ENCODE data around the gene NBDY. TPM values are rescaled to one million over a fixed set of nuclear protein-coding genes. Genes with fewer than 3 reads are reported as not detected.
"Not testable (repeated sequence)": the region's sequence is repeated elsewhere in the genome, so short reads cannot be mapped to it uniquely, and the experiment has no call there.

The NBDY gene
- total RNA-seq, 1 donor from 2014 or later, result 6.7 TPM

DNA sequence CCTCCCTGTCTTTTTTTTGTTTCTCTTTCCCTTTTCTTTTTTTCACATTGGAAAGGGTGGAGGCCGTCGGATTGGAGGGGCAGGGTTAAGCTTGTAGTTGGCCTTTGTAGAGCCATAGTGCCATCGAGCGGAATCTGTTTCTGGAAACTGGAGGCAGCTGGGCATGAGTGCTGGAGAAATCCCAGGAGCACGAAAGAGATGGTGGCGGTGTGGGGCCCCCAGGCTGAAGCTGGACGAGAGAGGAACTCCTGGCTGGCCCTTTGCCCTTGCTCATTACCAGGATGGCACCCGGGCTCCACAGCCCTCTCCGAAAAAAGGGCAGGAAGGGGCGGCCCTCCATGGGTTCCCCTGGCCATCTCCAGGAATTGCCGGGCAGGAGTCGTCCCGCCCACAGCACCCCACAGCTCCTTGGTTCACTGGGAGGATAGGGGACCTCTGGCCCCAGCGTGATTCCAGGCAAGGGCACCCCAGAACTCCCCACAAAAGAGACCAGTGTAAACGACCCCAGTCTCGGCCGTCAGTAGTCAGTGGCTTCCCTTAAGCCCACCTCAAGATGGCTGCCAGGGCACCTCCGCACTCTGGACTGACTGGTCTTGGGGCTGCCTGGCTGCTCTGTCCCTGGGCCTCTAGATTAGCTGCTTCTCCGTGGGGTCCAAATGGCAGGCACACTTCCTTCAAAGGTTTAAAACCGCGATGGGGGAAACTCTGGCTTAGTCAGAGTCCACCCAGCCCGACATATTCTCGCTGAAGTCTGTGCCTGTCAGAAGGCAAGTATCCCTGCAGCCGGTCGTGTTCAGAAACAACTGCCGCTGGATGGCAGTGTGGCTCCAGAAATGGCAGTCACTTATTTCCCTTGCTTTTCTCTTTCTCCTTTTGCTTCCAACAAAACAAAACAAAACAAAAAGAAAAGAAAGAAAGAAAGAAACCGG lies 74.1 kb downstream of the NBDY start:
- DNase-seq, result peak; percentile 62

DNA sequence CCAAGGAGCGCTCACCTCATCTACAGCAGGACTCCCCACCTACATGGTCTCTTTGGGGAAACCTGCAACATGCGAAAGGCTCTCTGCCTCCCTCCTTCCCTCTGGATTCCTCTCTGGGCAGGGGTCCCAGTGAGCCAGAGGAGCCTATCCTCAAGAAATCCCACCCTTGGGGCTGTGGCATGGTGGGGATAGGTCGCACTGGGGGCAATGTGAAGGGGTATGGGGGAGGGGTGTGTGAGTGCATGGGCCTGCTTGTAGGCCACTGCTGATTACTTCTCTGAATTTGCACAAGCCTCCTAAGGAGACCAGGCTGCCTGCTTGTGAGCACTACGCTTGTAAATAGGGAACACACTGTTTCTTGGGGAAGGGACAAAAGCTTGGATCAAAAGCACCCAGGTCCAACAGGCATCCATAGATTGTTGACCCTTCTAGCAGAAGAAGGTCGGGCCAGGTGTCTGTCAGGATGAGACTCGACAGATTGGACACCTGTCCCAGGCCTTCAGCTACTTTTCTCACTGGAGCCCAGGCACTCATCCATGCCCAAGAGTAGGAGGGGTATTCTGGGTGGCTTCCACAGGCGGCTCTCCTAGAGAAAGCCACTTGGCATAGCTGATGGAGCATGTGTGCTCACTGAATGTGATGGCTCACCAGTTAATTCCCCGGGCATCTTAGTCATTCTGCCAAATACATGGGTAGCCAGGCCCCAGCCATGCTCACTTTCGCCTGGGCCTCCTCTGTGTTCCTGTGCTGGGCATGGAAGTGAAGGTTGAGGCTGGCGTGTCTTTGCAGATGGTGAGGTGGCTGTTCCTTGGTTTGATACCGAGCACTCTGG lies 75.0 kb downstream of the NBDY start:
- no peak for DNase-seq

DNA sequence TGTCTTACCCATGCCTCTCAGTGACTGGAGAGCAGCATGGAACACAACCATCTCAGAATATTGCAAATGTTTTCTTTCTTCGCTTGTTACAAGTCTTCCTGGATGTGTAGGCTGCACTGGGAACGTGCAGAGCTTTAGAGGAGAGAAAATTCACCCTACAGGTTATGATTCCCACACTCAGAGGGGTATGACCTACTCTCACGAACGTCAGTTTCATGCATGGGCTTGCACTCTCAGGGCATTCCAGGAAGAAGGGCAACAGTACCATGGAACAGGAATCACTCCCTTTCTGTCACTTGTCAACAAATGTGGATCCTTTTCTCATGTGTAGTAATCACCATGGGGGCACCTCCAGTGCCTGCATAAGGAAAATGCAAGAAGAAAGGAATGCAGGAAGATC lies 75.8 kb downstream of the NBDY start:
- no peak for DNase-seq

DNA sequence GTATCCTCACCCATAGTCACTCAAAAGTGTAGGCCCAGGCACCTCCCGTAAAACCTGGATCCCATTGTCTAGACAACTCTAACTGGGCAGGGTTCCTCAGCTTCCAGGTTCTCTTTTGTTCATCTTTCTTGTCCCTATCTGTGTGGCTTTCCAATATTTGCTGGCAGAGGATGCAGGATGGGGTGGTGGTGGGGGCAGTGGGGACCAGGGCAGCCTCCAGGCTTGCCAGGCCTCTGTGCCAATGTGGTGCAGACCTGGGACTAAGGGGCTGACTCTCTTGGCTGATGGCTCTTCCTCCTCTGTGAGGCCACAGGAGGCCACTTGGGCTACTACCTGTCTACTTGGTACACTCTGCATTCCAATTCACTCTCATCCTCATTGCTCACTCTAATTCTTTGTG lies 76.4 kb downstream of the NBDY start:
- DNase-seq, result no peak

DNA sequence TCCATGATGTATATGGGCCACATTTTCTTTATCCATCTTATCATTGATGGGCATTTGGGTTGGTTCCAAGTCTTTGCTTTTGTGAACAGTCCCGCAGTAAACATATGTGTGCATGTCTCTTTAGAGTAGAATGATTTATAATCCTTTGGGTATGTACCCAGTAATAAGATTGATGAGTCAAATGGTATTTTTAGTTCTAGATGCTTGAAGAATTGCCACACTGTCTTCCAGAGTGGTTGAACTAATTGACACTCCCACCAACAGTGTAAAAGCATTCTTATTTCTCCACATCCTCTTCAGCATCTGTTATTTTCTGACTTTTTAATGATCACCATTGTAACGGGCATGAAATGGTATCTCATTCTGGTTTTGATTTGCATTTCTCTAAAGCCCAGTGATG lies 77.1 kb downstream of the NBDY start:
- DNase-seq, result not testable (repeated sequence)

DNA sequence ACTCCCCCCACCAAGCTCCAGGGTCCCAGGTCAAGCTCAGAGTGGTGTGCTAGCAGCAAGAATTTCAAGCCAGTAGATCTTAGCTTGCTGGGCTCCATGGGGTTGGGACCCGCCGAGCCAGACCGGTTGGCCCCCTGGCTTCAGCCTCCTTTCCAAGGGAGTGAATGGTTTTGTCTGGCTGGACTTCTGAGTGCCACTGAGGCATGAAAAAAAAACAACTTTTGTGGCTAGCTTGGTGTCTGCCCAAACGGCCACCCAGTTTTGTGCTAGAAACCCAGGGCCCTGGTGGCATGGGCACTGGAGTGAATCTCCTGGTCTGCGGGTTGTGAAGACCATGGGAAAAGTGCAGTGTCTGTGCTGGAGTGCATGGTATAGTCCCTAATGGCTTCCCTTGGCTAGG lies 82.6 kb downstream of the NBDY start:
- DNase-seq, result no peak

DNA sequence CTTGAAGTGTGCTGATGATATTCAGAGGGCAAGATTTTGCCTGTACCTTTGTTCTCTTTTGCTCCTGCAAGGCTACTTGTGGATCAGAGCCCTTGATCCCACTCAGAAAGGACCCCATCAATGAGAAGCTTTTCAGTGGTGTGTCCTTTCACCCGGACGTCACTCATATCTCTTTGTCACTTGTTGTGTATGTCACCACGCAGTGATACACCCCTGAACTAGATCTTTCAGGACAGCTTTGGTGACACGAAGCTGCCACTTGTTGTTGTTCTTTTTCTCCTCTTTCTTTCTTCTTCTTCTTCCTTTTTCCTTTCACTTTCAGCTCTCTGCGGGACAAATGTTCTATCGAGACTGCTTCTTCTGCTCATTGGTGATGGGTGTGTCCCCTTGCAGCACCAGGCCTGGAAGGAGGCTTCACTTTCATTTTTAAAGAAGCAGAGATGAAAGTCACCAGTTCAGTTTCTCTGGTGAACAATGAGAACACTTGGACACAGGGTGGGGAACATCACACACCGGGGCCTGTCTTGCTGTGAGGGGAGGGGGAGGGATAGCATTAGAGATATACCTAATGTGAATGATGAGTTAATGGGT lies 83.6 kb downstream of the NBDY start:
- DNase-seq, result no peak

DNA sequence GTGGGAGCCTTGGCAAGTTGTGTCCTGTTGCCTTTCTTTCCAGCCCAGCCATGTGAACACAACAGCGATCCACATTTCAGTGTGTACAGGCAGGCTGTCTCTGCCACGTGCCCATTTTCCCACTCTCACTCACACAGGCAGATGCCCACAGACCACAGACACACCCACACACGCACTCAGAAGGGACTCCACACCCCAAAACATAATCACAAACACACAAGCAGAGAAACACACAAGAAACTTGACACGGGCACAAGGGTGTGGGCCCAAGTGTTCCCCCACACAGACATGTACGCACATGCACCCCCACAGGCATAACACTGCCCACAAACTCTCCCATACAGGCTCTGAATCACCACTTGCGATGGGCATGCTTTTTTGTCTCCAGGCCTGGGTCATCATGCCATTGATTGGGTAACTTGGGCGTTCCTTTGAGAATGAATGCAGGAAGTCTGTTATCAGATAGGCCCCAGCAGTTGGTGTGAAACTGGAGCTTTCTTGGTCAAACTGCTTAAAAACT lies 84.3 kb downstream of the NBDY start:
- no peak for DNase-seq

DNA sequence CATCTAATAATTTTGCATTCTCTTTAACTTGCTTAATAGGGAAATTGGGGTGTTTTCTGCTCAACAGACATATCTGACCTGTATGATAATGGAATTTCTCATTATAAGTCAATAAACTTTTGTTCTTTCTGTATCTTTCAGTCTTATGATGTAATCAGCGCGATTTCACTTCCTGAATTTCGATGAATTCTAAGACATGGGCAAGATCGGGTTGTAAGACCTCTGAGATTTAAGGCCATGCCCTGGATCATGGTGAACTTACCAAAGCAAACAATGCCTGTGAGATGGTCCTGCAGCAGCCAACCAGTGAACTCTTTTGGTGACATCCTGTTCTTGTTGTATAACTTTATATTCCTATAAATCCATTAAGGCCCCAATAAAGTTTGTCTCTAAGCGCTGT lies 88.1 kb downstream of the NBDY start:
- DNase-seq, result no peak

DNA sequence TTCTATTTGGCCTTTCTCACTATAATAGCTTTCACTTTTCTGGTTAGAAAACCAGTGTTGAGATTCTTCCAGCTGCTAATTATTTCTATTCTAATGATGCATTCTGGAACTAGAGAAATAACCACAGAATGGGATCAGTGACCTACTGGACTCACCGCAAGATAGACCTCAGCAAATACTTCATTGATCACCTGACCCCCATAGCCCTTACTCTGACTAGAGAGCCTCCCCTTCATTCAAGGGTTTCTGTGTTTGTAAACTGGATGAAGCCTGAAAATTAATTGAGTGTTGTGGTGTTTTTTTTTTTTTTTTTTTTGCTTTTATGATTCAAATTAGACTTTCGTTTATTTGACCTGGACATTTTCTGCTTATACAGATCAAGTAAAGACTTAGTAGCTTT lies 97.0 kb downstream of the NBDY start:
- no peak for DNase-seq

DNA sequence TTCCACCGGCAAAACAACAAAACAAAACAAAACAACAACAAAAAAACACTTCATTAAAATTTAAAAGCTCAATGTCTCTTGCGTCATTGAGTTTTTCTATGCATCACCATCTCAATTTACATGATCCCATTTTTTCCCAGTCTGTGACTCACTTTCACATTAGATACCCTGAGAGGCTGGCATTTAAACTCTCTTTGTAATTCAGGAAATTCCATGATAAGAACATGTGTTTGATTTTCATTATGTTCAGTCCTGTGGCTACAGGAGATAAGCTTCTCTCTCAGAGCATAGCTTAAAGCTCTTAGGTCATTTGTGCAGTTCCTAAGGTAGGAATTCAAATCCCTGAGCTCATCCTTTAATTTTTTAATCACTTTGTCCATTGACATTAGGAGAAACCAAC lies 104.6 kb downstream of the NBDY start:
- DNase-seq, result no peak

DNA sequence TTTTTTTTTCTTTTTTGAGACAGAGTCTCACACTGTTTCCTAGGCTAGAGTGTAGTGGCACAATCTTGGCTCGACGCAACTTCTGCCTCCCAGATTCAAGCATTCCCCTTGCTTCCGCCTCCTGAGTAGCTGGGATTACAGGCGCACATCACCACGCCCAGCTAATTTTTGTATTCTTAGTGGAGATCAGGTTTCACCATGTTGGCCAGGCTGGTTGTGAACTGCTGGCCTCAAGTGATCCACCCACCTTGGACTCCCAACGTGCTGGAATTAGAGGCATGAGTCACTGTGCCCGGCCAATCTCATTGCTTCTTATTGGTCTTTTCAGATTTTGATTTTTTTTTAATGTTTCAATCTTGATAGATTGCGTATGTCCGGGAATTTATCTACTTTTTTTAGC lies 124.4 kb downstream of the NBDY start:
- DNase-seq, result no peak

DNA sequence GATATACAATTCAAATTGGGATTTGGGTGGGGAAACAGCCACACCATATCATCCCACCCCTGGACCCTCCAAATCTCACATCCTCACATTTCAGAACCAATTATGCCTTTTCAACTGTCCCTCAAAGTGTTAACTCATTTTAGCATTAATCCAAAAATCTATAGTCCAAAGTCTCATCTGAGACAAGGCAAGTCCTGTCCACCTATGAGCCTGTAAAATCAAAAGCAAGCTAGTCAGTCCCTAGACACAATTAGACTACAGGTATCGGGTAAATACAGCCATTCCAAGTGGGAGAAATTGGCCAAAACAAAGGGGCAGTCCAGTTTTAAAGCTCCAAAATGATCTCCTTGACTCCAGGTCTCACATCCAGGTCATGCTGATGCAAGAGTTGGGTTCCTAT lies 128.0 kb downstream of the NBDY start:
- DNase-seq, result no peak

DNA sequence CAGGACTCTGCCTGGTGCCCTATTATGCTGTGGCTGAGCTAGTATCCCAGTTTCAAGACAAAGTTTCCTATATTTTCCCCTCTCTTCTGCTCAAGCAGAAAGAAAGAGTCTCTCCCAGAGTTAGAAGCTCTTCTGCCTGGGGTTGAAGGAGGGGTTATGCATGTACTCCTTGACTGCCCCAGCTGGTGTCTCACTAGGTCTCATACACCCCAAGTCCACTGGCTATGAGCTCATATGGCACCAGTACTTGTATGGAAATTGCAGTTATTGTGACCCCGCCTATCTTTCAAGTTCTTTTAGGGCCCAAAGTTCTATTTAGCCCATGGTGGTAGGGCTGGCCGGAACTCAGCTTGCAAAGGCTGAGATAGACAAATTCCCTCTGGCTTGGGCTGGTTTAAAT lies 131.8 kb downstream of the NBDY start:
- no peak for DNase-seq

Other genes starting within 250 kb of the NBDY start
- gene UBQLN2, start 165.6 kb upstream of the NBDY start, total RNA-seq, result 20.0 TPM

All from occipital lobe (tissue), 2 donors.